Right renal pelvis (tissue), 4 donors: ENCODE data around the gene PAQR8. TPM values are rescaled to one million over a fixed set of nuclear protein-coding genes. Genes with fewer than 3 reads are reported as not detected.
A peak's percentile ranks its signal among the peaks of the same experiment; 100 is the strongest.

Experiments used
- DNase-seq, 4 donors: peaks; one replicate each; pipeline ENCODE4 v3.0.0-alpha.2; 2013; ENCODE audit warnings: low read depth in 4 of 4, low spot score in 3 of 4, missing footprints in 1 of 4
- polyA plus RNA-seq, 4 donors: library from polyadenylated mRNA; unstranded; fragments of 120-200 nt; gene quantifications; one replicate each; pipeline ENCODE4 v1.2.1, GENCODE V29; 2013; ENCODE audit not compliant: insufficient read length in 4 of 4

The PAQR8 gene
- polyA plus RNA-seq, 4 donors = 22.9 to 37.1 (median 31.8) TPM

DNA sequence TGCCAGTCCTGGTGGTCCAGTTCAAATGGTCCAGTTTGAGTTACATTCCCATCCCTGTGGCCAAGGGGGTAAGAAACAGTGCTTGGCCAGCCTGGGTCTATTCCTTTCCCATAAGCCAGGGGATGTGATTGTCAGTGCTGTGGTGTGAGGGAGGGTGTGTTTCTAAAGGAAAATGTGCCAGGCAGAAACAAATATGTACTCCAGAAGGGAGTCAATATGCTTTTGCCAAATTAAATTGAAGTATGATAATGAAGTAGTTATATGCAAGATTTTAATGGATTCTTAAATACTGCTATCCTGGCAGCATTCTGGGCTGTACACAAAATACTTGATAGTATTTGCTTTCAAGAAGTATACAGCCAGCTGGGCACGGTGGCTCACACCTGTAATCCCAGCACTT is 16.6 kb upstream of the PAQR8 start:
- no peak for DNase-seq

DNA sequence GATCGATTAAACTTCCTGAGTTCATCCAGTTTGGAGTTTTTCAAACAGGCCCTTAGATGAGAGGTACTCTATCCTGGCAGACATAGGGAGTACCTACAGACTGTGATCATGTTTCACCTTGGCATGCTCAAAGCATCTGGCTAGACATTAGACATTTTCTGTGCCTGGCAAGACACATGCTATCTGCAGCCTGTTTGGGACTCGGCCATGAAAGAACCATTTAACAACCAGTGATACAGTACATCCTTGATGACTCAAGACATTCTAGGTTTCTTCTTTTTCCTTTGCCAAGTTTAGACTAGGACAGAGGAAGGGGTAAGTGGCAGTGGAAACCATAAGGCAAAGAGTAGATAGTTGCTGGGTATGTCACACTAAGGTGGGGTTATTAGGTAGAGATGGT is 15.4 kb upstream of the PAQR8 start:
- no peak for DNase-seq

DNA sequence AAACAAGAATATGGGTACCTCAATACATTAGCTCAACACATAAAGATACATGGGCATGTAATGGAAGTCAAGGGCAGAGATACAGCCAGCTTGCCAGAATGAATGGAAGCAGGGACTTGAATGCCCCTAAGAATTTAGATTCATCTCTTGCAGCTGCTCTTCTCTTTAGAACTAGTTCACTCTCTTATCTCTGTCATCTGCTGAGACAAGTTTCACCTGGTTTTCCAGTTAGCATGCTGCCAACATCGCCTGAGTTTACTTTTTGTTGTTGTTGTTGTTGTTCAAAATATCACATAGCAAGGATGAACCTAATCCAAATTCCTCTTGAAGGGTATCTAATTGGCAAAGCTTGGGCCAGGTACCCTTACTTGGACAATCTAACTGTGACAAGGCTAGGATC is 14.1 kb upstream of the PAQR8 start:
- no peak for DNase-seq

DNA sequence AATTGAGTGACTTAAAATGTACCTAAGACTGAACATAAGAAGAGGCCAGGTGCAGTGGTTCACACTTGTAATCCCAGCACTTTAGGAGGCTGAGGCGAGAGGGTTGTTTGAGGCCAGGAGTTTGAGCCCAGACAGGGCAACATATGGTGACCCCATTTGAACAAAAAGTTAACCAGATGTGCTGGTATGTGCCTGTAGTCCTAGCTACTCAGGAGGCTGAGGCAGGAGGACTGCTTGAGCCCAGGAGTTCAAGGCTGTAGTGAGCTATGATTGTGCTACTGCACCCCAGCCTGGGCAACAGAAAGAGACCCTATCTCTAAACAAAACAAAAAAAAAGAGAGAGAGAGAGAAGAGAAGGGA is 10.1 kb upstream of the PAQR8 start:
- DNase-seq = no peak

DNA sequence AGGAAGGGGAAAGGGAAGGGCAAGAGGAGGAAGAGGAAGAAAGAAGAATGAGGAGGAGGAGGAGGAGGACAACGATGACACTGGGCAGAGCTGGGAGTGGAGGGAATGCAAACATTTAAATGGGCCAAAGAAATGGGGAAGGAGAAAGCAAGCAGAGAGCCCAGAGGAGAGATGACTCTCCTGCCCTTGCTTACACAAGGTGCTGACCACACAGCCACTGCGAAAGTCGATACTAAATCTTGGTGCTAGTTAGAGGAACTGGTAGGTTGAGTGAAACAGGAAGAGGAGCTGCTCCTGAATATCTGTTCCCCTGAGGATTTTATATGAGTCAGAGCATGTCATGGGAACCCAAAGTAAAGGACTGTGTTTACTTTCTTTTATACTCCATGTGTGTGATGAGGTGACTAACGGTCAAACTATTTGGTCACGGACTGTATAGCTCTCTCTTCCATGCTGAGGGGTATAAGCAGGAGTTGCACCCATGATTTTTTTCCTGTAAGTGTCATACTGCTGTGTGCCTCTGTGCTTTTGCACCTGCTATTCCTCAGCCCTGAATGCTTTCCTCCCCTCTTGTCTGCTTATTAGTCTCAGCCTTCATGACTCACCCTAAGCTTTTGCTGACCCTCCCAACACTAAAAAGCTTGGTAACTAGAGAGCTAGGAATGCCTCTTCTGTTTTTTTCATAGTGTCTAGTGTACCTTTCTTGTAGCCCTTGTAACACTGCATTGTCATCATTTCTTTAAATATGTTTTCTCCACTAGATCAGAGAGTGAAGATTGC is 9.5 kb upstream of the PAQR8 start:
- DNase-seq = no peak

DNA sequence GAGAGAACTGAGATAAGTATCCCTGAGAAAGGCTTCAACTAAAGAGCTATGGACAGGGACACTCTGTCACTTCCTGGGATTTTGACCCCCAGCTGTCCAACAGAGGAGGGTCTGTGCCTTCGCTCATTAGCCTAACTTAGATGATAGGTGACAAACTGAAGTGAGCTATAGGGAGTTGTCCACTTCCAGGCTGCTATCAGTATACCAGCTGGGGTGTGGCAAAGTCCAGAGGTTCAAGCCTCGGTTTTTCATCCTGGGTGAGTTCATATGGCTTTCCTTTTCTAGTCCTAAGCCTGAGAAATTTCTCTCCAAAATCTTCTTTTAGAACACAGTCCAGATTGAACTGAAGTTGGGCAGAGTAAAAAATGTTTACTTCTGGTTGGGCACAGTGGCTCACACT is 5.9 kb upstream of the PAQR8 start:
- no peak for DNase-seq

DNA sequence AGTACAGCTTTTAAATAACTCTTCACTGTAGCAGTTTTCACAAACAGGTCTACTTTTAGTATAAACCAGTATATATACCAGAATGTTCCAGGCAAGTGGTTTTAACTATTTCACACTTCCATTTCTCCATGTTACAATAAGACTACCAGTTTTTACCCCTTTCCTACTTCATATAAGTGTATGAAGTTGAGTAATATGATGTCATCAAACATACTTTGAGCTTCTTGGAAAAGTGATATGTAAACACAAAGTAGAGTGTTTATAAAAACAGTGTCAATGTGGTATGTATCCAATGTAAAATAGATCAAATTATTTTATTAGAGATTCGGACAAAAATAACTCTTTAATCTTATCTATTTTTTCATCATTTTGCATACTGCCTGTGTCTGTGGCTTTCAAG is 2.5 kb upstream of the PAQR8 start:
- no peak for DNase-seq

DNA sequence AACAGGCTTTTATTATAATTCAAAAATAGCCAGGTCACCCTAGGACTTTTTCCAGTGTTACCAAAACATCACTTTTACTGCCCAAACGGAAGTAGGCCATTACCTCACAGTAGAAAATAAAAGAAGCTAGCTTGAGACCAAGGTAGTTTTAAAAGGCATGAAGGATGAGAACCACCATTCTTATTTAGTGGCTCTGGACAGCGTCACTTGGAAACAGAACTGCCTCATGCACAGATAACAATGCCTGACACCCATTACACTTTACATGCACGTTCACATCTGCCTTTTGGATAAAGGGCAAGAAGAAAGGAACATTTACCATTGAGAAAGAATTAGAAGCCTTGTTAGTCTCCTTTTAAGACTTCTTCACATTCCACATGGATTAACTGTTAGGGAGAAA is 1.9 kb upstream of the PAQR8 start:
- no peak for DNase-seq

DNA sequence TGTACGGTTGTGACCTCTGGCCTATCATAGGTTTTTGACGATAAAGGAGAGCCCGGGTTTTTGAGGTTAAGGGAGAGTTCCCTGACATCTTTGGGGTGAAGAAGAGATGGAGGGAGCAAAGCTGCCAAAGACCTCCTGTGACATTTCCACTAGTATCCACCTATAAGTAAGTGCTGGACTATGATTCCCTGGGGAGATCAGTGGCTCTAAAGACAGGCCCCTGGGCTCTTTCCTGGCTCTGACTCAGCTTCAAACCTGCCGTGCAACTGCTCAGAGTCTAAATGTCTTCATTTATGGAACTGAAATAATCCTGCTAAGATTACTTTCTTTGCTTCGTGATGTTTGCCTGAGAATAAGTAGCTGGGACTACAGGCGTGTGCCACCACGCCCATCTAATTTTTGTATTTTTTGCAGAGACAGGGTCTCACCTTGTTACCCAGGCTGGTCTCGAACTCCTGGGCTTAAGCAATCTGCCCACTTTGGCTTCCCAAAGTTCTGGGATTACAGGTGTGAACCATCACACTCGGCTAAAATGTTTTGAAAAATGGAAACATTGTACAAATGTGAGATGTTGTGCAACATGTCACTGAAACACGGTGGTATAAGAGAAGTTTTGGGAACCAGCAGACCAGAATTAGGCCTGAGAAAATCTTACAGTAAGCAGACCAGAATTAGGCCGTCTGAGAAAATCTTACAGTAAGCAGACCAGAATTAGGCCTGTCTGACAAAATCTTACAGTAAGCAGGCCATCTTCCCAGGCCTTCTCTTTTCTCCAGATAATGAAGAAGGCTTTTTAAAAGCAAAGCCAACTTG is 1.1 kb upstream of the PAQR8 start:
- DNase-seq = no peak

DNA sequence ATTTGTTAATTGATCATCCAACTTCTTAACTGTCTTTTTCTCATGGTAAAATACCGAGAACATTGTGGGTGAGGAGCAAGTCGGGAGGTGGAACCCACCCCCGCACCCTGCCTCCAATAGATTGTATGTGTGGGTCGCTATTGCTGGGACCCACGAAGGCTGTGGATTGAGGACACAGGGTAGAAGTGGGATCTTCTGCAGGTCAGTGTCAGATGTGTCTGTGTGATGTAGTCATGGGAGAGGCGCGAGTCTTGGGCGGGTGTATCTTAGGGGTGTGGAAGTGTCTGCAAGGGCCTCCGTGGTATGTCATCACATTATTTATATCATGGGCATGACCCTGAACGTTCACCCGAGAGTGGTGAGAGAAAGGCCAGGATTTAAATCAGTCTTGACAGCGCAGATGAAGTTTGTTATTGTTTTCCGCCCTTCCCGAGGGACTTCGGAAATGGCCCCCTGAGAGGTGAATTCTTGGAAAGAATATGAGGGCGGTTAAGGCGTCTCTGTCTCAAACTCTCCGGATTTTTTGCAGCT is 472 bp upstream of the PAQR8 start:
- peak in 1 of 4 donors; percentile 15 for DNase-seq

DNA sequence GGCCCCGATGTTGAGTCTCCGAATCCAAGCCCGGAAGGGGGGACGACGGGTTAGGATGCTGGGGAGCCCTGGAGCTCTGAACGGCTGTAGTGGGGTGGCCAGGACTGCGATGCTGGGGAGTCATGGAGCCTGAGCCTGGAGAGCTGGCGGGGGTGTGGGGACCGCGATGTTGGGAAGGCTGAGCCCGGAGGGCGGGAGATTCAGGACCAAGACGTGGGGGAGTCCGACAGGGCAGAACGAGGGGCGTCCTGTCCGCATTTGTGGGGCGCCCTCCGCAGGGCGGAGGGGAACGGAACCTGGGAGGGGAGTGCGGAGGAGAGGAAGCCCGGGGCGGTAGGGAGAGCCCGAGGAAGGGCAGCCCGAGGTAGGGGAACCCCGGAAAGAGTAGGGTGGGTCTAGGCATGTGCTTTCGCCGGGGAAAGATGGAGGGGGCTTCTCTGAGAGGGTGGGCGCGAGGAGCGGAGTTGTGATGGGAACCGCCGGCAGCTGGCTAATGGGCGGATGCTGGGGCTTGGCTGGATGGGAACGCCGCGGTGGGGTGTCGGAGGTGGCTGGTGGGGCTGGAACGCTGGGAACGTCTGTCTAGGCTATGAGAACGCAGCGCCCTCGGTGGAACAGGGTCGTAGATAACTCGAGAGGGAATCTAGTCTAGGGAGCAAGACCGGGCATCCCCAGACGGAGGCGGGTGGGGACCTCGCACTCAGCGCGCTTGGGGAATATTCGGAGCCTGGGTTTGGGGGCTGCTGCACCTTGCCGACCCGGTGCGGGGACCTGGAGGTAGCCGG is 684 bp downstream of the PAQR8 start:
- no peak for DNase-seq

DNA sequence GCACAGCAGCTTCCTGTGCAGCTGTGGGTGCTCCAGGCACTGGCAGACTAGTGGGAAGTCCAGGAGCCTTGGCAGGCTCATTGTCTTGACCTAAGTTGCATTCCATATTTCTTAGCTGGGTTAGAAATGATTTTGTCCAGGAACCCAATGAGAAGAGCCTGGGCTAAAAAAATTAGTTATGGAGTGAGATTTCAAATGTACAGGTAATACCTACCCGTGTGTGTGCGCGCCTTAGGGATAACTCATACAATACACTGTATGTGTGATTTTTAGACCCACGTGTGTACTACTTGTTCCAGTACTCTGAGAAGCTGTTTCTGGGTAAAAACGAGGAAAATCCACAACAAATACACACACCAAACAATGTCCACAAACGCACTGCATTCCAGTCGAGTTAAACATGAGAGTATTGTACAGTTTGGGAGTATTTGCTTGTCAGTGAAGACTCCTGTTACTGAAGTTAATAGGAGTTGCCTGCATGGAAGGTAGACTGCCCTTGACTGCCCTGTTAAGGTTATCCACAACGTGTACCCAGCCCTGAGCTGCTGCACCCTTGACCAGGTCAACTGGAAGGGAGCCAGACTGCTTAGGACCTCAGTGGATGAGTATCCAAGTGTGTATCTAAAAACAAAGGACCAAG is 1.4 kb downstream of the PAQR8 start:
- DNase-seq = no peak

DNA sequence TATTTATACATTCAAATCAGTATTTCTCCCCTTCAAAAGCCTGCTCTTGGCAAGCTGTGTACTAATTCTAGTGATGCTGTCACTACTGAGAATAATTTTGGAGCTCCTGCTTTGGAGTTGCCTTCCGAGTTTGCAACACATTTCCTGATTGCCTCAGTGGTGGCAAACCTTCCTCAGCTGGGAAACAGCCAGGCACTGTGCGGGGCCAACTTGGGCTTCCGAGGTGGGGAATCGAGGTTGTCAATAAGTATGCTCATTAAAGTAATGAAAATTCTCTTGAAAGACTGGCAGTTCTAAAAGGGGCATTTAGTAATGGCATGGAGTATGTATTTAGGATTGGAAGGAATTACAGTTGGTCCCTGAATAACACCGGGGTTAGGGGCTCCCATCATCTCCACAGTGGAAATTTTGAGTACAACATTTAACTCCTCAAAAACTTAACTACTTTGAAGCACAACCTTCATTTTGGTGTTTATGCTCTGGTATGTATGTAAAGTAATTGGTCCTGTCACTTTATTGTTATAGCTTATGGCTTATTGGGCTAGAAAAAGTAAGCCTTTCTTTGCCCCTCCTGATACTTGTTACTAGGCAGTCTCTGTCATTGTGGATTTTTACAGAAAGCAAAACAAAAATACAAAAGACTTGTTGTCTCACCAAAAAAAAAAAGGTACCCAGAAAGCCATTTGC is 2.7 kb downstream of the PAQR8 start:
- no peak for DNase-seq

DNA sequence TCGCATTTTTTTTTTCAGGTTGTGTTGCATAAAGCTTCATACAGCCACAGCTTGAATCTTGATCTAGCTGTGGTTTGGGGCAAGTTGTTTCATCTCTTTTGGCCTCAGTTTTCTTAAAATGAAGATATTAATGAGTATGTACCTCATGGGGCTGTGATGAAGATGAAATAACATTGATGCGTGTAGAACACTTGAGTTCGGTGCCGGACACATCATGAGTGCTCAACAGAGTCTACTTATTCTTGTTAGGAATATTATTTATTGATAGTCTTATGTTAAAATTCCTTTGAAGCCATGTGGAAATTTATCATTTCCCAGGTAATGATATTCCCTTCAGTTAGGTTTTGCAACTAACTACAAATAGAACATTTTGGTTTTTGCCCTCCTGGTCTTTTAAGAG is 3.4 kb downstream of the PAQR8 start:
- no peak for DNase-seq

DNA sequence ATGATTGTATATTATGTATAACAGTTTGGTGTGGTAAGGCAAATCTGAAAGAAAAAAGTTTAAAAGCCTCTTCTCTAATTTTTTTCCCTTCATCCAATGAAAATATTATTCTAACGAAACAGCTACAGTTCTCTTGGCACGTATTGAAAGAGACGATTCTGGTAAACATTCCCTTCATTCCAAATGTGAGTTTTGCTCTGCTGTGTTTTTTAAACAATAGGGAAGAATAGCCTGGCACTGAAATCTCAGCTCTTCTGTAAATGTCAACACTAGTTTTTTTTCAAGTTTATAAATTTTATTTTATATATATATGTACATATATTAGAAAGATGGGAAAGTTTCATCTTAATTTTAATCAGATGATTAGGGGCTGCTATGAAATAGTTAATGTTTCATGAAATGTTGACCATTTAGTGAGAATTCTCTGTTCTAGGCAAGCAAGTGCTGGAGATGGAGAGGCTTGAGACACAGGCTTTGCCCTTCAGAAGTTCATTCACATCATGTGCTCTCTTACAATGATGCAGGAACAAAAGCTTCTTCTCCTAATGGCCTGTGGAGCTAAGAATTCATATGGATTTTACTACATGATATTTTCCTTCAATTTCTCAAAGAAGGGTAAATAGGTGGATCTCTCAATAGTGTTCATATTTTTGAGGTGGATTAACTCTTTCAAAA is 4.1 kb downstream of the PAQR8 start:
- no peak for DNase-seq

DNA sequence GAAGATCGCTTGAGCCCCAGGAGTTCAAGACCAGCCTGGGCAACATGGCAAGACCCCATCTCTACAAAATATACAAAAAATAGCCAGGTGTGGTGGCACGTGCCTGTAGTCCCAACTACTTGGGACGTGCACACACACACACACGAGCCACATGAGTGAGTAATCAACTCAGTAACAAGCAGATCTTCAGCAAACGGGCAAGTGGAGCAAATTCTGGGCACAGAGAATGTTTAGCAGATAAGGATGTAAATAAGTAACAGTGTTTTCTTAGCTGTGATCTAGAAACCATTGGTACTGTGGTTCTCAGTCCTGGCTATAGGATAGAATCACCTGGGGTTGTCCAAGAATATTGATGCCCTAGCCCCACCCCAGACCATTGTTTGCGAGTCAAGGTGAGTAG is 6.1 kb downstream of the PAQR8 start:
- DNase-seq = no peak

DNA sequence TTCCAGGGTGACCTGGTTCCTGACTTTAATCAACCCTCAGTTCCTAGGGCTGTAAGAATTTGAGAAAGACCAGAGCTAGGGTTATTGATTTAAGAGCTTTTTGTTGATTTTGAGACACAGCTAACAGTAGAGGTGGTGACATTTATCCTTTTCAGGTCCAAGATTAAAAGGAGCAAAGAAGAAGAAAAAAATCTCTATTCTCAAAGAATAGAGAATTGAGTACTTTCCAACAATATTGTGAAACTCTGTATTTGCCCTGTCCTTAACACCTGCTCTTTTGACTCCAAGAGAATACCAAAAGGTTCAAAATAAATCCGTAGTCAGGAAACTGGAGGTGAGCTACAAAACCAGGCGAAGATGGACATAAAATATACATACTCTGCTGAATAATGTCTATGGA is 7.3 kb downstream of the PAQR8 start:
- DNase-seq = no peak

DNA sequence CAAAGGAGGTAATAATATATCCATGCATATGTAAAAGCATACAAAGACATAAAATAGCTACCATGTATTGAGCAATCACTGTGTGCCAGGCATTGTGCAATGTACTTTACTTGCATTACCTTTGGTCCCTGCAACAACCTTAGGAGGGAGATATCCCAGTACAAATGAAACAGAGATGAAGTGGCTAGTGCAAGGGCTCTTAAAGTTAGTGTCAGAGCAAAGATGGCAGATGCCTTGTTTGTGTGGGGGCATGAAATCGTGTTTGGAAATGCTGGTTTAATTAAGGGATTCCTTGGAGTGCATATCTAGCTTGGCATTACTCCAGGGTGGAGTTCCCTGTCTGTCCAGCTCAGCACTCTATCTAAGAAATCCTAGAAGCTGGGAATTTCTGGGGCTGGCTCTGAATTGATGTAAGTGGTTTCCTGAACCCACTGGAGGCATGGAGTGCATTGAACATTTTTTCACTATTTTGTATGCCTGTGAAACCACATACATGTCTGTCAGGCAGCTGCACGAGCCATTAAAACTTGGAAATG is 9.8 kb downstream of the PAQR8 start:
- DNase-seq = no peak

DNA sequence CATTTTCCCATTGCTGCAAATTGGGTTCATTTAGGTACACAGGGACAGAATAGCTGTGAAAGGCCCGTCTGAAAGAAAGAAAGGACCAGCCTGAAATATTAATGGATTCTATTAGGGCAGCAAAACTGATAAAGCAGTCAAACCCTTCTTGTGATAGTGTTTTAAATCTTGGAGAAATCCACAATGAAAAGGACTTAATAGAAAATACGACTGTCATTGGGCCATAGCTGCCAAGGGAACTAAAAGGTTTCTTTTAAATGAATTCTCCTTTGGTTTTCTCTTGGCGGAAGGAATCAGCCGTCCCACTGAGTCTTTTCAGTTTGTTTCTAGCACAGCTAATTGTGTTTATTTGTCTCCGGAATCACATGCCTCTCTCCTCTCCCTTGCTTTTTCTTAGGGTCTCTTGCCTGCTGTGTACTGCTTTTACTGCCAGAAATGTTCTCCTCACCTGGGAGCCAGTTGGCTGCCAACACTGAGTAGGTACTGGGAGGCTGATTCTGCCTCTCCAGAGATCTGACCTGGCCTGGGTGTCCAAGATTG is 11.3 kb downstream of the PAQR8 start:
- DNase-seq = no peak
